ENCODE results near the gene C16orf89.

Gene C16orf89

GRCh38 chr16:5016967-5017677, 48.6 kb downstream of the C16orf89 start:
- intact Hi-C loops (cut with DNase I), result no loop called here
- DNase-seq, result peak in 1 of 10 donors; percentile 46

GRCh38 chr16:5015887-5016286, 49.9 kb downstream of the C16orf89 start:
- intact Hi-C loops (cut with DNase I), result no loop called here
- no peak for DNase-seq

GRCh38 chr16:5015351-5015750, 50.4 kb downstream of the C16orf89 start:
- DNase-seq, result no peak
- intact Hi-C loops (cut with DNase I), result no loop called here

- no peak for DNase-seq
- intact Hi-C loops (cut with DNase I), result no loop called here
These were observed 52.9 kb downstream of the C16orf89 start for GRCh38 chr16:5012887-5013286.

GRCh38 chr16:5011637-5012036, 54.1 kb downstream of the C16orf89 start:
- intact Hi-C loops (cut with DNase I), result no loop called here
- DNase-seq, result no peak

- DNase-seq, result peak in 2 of 10 donors; percentile 25 to 72
- intact Hi-C loops (cut with DNase I), result no loop called here
These were observed 55.0 kb downstream of the C16orf89 start for GRCh38 chr16:5010576-5011329.

- intact Hi-C loops (cut with DNase I), result no loop called here
- peak in 3 of 10 donors; percentile 35 to 61 (median 50) for DNase-seq
These were observed 57.4 kb downstream of the C16orf89 start for GRCh38 chr16:5008311-5008731.

GRCh38 chr16:5007256-5007655, 58.5 kb downstream of the C16orf89 start:
- DNase-seq, result peak in 2 of 10 donors; percentile 61 to 76
- intact Hi-C loops (cut with DNase I), result no loop called here

GRCh38 chr16:5006348-5007193, 59.2 kb downstream of the C16orf89 start:
- intact Hi-C loops (cut with DNase I), result no loop called here
- peak in 5 of 10 donors; percentile 48 to 91 (median 85) for DNase-seq

GRCh38 chr16:5005916-5006315, 59.8 kb downstream of the C16orf89 start:
- intact Hi-C loops (cut with DNase I), result no loop called here
- DNase-seq, result peak in 3 of 10 donors; percentile 27 to 69 (median 64)

GRCh38 chr16:5004311-5004710, 61.4 kb downstream of the C16orf89 start:
- intact Hi-C loops (cut with DNase I), result no loop called here
- DNase-seq, result peak in 3 of 10 donors; percentile 12 to 70 (median 26)

- intact Hi-C loops (cut with DNase I), result no loop called here
- peak in 4 of 10 donors; percentile 10 to 84 (median 74) for DNase-seq
These were observed 61.9 kb downstream of the C16orf89 start for GRCh38 chr16:5003828-5004227.

- intact Hi-C loops (cut with DNase I), result no loop called here
- peak in 3 of 10 donors; percentile 51 to 79 (median 76) for DNase-seq
These were observed 62.5 kb downstream of the C16orf89 start for GRCh38 chr16:5003211-5003610.

- intact Hi-C loops (cut with DNase I), result no loop called here
- peak in 1 of 10 donors; percentile 2 for DNase-seq
These were observed 63.0 kb downstream of the C16orf89 start for GRCh38 chr16:5002699-5003143.

- intact Hi-C loops (cut with DNase I), result no loop called here
- DNase-seq, result peak in 2 of 10 donors; percentile 9 to 36
These were observed 63.8 kb downstream of the C16orf89 start for GRCh38 chr16:5001986-5002385.

- intact Hi-C loops (cut with DNase I), result no loop called here
- DNase-seq, result peak in 7 of 10 donors; percentile 46 to 93 (median 58)
These were observed 64.2 kb downstream of the C16orf89 start for GRCh38 chr16:5001571-5001970.

GRCh38 chr16:5000573-5001001, 65.2 kb downstream of the C16orf89 start:
- intact Hi-C loops (cut with DNase I), result no loop called here
- peak in 2 of 10 donors; percentile 84 to 89 for DNase-seq

- peak; percentile 61 to 97 (median 78) for DNase-seq
- intact Hi-C loops (cut with DNase I), result loop anchor here (1.0 kb wide), 1 partner anchor 37 kb away; the partner anchor contains the start of gene SEC14L5
These were observed 70.9 kb downstream of the C16orf89 start for GRCh38 chr16:4994719-4995434.
